Activated effector memory CD4-positive, alpha-beta T cell treated with anti-CD3 and anti-CD28 coated beads, Interleukin-2, amount 50 U/mL, for 16 hours (primary cell): ENCODE measurements around the gene NCAPG.

Experiments
- DNase-seq: peaks from one replicate; pipeline ENCODE4 v3.0.0-alpha.2; 2020

The NCAPG gene

GRCh38 chr4:17875402-17876070 is 64.8 kb downstream of the NCAPG start:
- no peak for DNase-seq

- DNase-seq: no peak
Observed at GRCh38 chr4:17876943-17877342, 66.2 kb downstream of the NCAPG start.

- DNase-seq: no peak
Observed at GRCh38 chr4:17877661-17878060, 66.9 kb downstream of the NCAPG start.

GRCh38 chr4:17884063-17884462 is 73.3 kb downstream of the NCAPG start:
- DNase-seq: no peak

- DNase-seq: no peak
Observed at GRCh38 chr4:17884511-17884910, 73.7 kb downstream of the NCAPG start.

- no peak for DNase-seq
Observed at GRCh38 chr4:17889692-17890091, 78.9 kb downstream of the NCAPG start.

- DNase-seq: no peak
Observed at GRCh38 chr4:17894421-17894820, 83.6 kb downstream of the NCAPG start.
